Choroid plexus epithelial cell (primary cell): ENCODE measurements around the gene EYS.

Experiments used
- DNase-seq: peaks from one replicate; pipeline ENCODE4 v3.0.0-alpha.2; 2010; ENCODE audit warnings: low read depth
- H3K4me3 ChIP-seq: 2 replicates; pipeline ENCODE4 v1.5.1; 2011; ENCODE audit warnings: low read depth, mild to moderate bottlenecking, control low read depth, low read length, moderate library complexity
- TF ChIP-seq, protein P1 (sequence below): conservative IDR thresholded peaks from 2 replicates; pipeline ENCODE4 v1.5.1; 2011; ENCODE audit warnings: low read depth, mild to moderate bottlenecking, control low read depth, inconsistent platforms, low read length, moderate library complexity

The EYS gene

GRCh38 chr6:63947792-63948529 lies 1759.1 kb downstream of the EYS start:
- no peak for DNase-seq
- TF ChIP-seq, protein P1, sequence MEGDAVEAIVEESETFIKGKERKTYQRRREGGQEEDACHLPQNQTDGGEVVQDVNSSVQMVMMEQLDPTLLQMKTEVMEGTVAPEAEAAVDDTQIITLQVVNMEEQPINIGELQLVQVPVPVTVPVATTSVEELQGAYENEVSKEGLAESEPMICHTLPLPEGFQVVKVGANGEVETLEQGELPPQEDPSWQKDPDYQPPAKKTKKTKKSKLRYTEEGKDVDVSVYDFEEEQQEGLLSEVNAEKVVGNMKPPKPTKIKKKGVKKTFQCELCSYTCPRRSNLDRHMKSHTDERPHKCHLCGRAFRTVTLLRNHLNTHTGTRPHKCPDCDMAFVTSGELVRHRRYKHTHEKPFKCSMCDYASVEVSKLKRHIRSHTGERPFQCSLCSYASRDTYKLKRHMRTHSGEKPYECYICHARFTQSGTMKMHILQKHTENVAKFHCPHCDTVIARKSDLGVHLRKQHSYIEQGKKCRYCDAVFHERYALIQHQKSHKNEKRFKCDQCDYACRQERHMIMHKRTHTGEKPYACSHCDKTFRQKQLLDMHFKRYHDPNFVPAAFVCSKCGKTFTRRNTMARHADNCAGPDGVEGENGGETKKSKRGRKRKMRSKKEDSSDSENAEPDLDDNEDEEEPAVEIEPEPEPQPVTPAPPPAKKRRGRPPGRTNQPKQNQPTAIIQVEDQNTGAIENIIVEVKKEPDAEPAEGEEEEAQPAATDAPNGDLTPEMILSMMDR, result no peak

GRCh38 chr6:63945987-63946386 lies 1761.0 kb downstream of the EYS start:
- TF ChIP-seq, protein P1, result no peak
- no peak overlapping the region for H3K4me3 ChIP-seq
- no peak for DNase-seq

More at GRCh38 chr6:63947792-63948529, 1759.1 kb downstream of the EYS start:
- H3K4me3 ChIP-seq, result no peak overlapping the region

DNA sequence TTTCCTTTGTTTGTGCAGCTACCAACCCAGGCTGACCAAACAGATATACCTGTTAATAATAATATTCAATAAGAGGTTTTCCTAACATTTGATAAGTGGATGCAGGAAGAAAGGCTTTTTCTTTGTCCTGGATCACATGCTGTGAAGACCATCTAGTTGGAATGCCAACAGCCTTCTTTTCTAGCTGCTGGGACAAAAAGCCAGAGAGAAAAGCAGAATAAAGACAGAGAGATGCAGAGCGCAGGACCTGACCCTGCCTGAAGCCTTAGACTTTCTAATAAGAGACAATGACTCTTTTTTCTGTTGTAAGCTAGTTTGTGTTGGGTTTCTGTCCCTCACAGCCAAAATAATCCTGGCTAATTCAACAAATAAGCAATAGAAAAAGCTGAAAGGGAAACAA lies 1763.2 kb downstream of the EYS start:
- DNase-seq, result no peak
- no peak overlapping the region for H3K4me3 ChIP-seq
- TF ChIP-seq, protein P1, result no peak

- H3K4me3 ChIP-seq, result no peak overlapping the region
- TF ChIP-seq, protein P1, result no peak
- no peak for DNase-seq
Observed at GRCh38 chr6:63941747-63942470, 1765.1 kb downstream of the EYS start.

DNA sequence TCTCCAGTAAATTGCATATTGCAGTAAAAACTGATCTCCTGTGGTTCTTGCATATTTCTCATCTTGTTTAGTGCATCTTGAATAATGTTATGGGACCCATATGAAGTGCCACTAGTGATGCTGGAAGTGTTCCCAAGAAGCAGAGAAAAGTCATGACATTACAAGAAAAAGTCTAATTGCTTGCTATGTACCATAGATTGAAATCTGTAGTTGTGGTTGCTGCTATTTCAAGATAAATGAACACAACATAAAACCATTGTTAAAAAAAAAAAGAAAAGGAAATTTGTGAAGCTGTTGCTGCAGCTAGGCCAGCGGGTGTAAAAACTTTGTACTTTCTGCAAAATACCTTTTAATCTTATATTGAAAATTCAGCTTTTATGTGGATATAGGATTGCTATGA lies 1767.0 kb downstream of the EYS start:
- no peak overlapping the region for H3K4me3 ChIP-seq
- TF ChIP-seq, protein P1, result no peak

DNA sequence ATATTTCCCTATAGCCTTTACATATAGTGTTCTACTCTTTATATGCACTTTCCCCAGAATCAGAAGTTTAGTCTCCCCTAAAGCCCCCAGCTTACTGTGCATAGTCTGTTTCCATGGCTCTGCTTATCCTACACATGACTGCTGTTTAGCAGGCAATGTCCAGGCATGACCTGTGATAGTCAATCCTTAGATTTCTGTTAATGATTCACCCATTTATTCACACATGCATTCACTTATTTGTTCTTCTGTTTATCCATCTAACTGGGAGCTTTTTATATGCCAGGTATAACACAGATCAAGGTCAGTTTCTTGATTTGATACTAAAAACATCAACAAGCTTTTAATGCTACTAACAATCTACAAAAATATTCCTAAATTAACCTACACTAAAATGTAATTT lies 1770.6 kb downstream of the EYS start:
- TF ChIP-seq, protein P1, result no peak
- H3K4me3 ChIP-seq, result no peak overlapping the region
- no peak for DNase-seq

More for the DNA sequence above, 1767.0 kb downstream of the EYS start:
- DNase-seq, result no peak
